GM19193 (cell line): ENCODE results near the gene YBEY.

Experiments used
- POLR2A ChIP-seq: IDR thresholded peaks from 4 replicates; pipeline ENCODE4 v1.6.1; 2011; ENCODE audit not compliant: insufficient read depth, insufficient read length; ENCODE audit errors: extremely low read depth

YBEY gene

GRCh38 chr21:46329796-46330195, 43.7 kb downstream of the YBEY start:
- TF ChIP-seq POLR2A: no peak

- TF ChIP-seq POLR2A: no peak
Observed at GRCh38 chr21:46334351-46335140, 48.4 kb downstream of the YBEY start.

GRCh38 chr21:46336603-46337002, 50.5 kb downstream of the YBEY start:
- no peak for TF ChIP-seq POLR2A

- no peak for TF ChIP-seq POLR2A
Observed at GRCh38 chr21:46340998-46341397, 54.9 kb downstream of the YBEY start.

GRCh38 chr21:46344219-46344915, 58.2 kb downstream of the YBEY start:
- TF ChIP-seq POLR2A: no peak

GRCh38 chr21:46345861-46346260, 59.7 kb downstream of the YBEY start:
- TF ChIP-seq POLR2A: no peak

- TF ChIP-seq POLR2A: no peak
Observed at GRCh38 chr21:46346296-46347202, 60.4 kb downstream of the YBEY start.

- no peak for TF ChIP-seq POLR2A
Observed at GRCh38 chr21:46347203-46347550, 61.0 kb downstream of the YBEY start.
